Kidney epithelial cell (primary cell): Measurements from ENCODE around the gene ODC1. TPM values are rescaled to one million over a fixed set of nuclear protein-coding genes. Genes with fewer than 3 reads are reported as not detected.
"Not testable (repeated sequence)": the region's sequence is repeated elsewhere in the genome, so short reads cannot be mapped to it uniquely, and the experiment has no call there.

Source experiments
- DNase-seq: peaks from one replicate; pipeline ENCODE4 v3.0.0-alpha.2; 2010; ENCODE audit warnings: low read depth
- H3K27me3 ChIP-seq: 2 replicates; pipeline ENCODE4 v1.6.0; 2011; ENCODE audit warnings: low read length; ENCODE audit not compliant: control insufficient read depth, insufficient read depth
- H3K36me3 ChIP-seq: 2 replicates; pipeline ENCODE4 v1.5.1; 2011; ENCODE audit warnings: low read length; ENCODE audit not compliant: control insufficient read depth, insufficient read depth
- H3K4me3 ChIP-seq: 2 replicates; pipeline ENCODE4 v1.5.1; 2011; ENCODE audit warnings: low read depth, mild to moderate bottlenecking, control low read depth, low read length
- total RNA-seq: library from RNA; depleted of rRNA; stranded (reverse); fragments of >200 nt; gene quantifications from 2 replicates; pipeline ENCODE4 v1.2.3, GENCODE V29; 2015
- TF ChIP-seq, protein P1 (sequence below): IDR thresholded peaks from 2 replicates; pipeline ENCODE4 v1.5.1; 2011; ENCODE audit warnings: mild to moderate bottlenecking, moderate library complexity, low read length, control low read depth, inconsistent platforms; ENCODE audit not compliant: insufficient read depth, poor library complexity, severe bottlenecking

Gene ODC1
- total RNA-seq, 1 donor from 2014 or later = 394 TPM

- no peaks in the 10 kb centered on the region for H3K36me3 ChIP-seq
- H3K4me3 ChIP-seq = peak overlapping the region; percentile 36
- TF ChIP-seq, protein P1, sequence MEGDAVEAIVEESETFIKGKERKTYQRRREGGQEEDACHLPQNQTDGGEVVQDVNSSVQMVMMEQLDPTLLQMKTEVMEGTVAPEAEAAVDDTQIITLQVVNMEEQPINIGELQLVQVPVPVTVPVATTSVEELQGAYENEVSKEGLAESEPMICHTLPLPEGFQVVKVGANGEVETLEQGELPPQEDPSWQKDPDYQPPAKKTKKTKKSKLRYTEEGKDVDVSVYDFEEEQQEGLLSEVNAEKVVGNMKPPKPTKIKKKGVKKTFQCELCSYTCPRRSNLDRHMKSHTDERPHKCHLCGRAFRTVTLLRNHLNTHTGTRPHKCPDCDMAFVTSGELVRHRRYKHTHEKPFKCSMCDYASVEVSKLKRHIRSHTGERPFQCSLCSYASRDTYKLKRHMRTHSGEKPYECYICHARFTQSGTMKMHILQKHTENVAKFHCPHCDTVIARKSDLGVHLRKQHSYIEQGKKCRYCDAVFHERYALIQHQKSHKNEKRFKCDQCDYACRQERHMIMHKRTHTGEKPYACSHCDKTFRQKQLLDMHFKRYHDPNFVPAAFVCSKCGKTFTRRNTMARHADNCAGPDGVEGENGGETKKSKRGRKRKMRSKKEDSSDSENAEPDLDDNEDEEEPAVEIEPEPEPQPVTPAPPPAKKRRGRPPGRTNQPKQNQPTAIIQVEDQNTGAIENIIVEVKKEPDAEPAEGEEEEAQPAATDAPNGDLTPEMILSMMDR = no peak
- no peaks in the 10 kb centered on the region for H3K27me3 ChIP-seq
- DNase-seq = peak; percentile 61
Observed at GRCh38 chr2:10448576-10449485, 704 bp upstream of the ODC1 start.

- no peaks in the 10 kb centered on the region for H3K36me3 ChIP-seq
- peak overlapping the region; percentile 79 for H3K4me3 ChIP-seq
- TF ChIP-seq, protein P1 = no peak
- no peaks in the 10 kb centered on the region for H3K27me3 ChIP-seq
- no peak for DNase-seq
Observed at GRCh38 chr2:10447300-10447894, 730 bp downstream of the ODC1 start.

GRCh38 chr2:10446631-10447030 lies 1.5 kb downstream of the ODC1 start:
- DNase-seq = no peak
- TF ChIP-seq, protein P1 = no peak
- Histone ChIP-seq H3K4me3 (peak overlapping the region; percentile 79), H3K27me3 (no peaks in the 10 kb centered on the region), H3K36me3 (no peaks in the 10 kb centered on the region)

- TF ChIP-seq, protein P1 = no peak
- peaks cover 2% of the 10 kb centered on the region for H3K36me3 ChIP-seq
- no peak for DNase-seq
- H3K27me3 ChIP-seq = no peaks in the 10 kb centered on the region
- no peak overlapping the region for H3K4me3 ChIP-seq
Observed at GRCh38 chr2:10444463-10444862, 3.7 kb downstream of the ODC1 start.

DNA sequence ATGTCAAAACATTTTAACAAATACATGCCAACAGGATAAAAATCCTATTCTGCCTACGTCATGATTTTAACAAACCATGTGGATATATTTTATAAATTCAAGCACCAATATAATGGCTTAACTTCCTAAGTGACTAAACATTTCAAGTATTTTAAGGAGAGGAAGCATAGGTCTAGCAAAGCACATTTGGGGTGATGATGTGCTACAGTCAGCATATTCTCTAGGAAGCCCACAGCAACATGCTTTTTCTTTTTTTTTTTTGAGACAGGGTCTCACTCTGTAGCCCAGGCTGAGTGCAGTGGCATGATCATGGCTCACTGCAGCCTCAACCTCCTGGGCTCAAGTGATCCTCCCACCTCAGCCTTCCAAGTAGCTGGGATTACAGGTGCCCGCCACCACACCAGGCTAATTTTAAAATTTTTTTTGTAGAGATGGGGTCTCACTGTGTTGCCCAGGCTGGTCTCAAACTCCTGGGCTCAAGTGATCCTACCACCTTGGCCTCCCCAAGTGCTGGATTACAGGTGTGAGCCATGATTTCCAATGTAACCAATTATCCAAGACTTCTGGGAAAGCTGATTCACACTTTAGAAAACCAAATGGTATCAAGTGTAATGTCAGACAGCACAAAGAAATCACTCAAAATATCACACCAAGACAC lies 5.5 kb downstream of the ODC1 start:
- not testable (repeated sequence) for H3K27me3 ChIP-seq, H3K36me3 ChIP-seq, H3K4me3 ChIP-seq, DNase-seq

GRCh38 chr2:10441948-10442347 lies 6.2 kb downstream of the ODC1 start:
- Histone ChIP-seq H3K36me3 (peaks cover 4% of the 10 kb centered on the region), H3K4me3 (no peak overlapping the region), H3K27me3 (no peaks in the 10 kb centered on the region)
- TF ChIP-seq, protein P1 = no peak
- no peak for DNase-seq
